GM15510 (cell line): ENCODE data around the gene MBIP.

Experiments
- POLR2A ChIP-seq: IDR thresholded peaks from 3 replicates; pipeline ENCODE4 v1.6.1; 2011; ENCODE audit warnings: borderline replicate concordance; ENCODE audit not compliant: insufficient read length; ENCODE audit errors: extremely low read depth

The MBIP gene

GRCh38 chr14:36319899-36320199, 588 bp downstream of the MBIP start:
- no peak for TF ChIP-seq POLR2A

GRCh38 chr14:36317650-36318049, 2.8 kb downstream of the MBIP start:
- TF ChIP-seq POLR2A, result no peak

DNA sequence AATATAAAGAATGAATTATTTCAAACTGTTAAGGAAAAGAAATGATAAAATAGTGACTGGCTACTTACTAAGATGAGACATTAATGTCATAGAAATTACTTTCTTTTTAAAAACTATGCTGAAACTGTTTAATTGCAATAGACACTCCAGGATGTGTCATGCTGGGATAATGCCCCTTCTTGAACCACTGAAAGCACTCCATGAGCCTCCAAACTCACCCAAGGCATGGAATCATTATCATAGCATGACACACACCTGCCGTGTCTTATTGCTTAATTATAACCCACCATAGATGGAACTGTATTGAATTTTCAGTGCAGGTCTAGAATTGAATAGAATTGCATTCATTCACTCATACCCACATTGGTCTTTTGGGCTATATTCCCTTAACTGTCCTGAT, 4.3 kb downstream of the MBIP start:
- no peak for TF ChIP-seq POLR2A

DNA sequence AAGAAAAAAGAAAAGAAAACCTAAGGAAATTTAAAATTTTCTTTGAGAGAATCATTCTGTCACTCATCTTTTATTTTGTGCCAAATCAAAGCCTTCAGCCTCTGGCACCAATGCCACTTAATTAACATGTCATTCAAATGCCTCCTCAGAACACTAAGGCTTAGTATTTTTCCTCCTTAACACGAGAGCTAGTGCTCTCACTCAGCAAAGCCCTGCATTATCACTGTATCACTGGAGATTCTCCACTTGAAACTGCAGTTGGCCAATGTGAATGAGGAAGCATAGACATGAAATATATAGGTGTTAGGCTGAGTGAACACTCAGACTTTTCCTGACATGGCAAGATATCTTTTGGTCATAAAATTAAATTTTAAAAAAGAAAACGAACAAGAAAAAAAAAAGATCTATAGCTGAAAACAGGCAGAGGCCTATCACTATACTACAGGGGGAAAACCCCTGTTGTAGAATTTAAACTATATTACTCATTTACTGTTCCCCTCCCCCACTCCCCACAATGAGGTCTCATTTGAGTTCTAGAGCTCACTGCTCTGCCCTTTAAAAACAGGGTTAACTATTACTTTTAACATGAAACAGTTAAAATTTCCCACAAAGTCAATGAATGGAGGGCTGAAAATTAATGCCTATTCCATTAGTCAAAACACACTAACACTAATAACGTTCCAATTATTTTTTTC, 5.1 kb downstream of the MBIP start:
- TF ChIP-seq POLR2A, result no peak

DNA sequence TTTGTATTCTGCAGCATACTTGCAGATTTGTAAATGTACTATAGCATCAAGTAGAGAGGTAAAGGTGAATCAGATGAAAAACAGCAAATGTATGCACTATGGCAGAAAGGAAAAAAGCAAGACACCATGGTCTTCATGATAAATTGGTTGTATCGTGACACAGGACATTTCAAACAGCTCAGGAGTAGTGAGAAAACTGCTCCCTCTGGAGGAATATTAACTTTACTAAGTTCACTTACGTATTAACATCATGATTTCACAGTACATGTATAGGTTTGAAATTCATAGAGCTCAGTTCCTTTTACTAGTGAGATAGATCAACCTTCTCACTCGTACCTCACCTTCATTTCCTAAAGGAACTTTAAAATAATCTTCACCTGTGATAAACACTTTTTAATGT, 6.5 kb downstream of the MBIP start:
- TF ChIP-seq POLR2A, result no peak

DNA sequence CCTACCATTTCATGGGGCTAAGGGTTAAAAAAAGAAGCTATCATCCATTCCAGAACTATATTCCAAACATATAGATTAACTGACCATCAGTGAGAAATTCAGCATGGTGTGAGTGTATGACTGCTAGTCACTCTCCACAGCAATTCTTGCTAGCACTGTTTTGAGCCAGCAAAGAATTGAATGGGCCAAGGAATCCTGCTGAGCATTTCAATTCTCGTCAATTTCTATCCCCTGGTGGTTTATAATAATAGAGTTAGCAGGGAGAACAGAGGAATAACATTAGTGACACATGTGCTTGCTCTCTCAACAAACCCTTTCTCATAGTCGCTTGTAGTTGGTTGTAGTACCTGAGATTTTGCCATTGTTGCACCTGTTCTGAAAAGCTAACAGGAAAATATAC, 7.2 kb downstream of the MBIP start:
- no peak for TF ChIP-seq POLR2A

- TF ChIP-seq POLR2A, result no peak
Observed at GRCh38 chr14:36306836-36307235, 13.6 kb downstream of the MBIP start.

DNA sequence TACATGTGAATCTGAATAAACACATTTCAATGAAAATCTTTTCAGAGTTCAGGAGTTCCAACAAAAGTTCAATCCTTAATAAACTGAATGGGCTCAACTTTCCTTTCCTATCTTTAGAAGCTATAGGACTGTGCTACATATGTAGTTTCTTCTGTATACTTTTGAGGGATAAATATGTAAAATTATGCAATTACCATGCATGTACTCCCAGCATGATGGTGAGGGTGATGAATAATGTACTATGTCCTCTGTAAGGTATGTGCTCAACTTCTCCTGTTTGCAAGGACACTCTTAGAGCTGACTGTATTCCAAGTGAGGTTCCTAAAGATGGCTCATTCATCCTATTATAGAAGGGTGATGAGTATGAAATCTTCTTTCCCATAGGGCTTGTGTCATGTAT, 15.5 kb downstream of the MBIP start:
- no peak for TF ChIP-seq POLR2A

GRCh38 chr14:36303960-36304359, 16.5 kb downstream of the MBIP start:
- no peak for TF ChIP-seq POLR2A

DNA sequence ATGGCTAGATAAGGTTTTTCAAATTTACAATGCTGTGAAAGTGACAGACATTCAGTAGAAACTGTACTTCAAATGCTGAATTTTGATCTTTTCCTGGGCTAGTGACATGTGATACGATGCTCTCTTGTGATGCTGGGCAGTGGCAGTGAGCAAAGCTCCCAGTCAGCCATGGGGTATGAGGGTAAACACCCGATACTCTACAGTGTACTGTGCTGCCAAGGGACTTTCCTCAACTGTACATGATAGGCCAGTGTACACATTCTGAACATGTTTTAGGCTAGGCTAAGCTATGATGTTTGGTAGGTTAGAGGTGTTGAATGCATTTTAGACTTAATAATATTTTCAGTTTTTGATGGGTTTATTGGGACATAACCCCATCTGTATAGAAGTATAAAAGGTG, 17.6 kb downstream of the MBIP start:
- TF ChIP-seq POLR2A, result no peak

- TF ChIP-seq POLR2A, result no peak
Observed at GRCh38 chr14:36301159-36301558, 19.3 kb downstream of the MBIP start.

GRCh38 chr14:36300337-36300736, 20.1 kb downstream of the MBIP start:
- no peak for TF ChIP-seq POLR2A

DNA sequence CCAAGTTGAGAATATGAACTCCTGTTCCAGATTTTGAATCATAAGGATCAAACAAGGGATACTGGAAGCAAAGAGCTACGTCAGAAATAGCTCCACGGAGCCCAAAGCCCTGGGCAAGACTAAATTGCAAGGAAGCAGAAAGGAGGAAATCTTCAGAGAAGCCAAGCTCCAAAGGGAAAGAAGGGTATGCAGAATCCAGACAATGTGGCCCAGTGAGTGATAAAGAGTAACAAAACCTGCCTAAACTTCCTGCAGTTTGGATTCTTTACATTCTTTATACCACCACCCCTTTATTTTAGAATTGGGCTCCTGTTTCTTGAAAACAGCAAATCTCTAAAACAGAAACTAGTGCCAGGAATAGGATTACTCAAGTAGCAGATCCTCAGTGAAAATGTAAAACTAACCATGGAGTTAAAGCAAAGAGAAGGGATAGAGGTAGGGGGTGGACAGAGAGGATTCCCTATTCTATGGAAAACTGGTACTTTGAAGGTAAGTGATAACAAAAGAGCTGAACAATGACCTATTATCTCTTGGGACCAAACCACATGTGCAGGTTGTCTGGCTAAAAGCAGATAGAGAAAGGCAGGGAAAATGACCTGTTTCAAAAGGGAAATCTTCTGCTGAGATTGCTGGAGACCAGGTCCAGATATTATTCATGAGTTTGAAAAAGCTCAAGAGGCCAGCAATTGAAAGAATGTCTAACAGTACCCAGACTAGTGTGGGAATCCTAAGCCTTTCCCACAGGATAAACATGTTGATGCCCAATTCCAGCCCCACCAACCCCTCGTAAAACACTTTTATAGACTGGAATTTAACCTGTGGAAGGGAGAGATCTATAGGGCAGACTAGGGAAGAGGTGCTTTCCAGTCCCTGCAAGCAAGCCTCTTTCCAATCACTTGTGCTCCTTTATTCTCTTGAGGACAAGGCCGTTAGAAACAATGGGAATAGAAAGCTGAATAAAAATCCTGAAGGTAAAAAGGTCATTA, 24.5 kb downstream of the MBIP start:
- no peak for TF ChIP-seq POLR2A

DNA sequence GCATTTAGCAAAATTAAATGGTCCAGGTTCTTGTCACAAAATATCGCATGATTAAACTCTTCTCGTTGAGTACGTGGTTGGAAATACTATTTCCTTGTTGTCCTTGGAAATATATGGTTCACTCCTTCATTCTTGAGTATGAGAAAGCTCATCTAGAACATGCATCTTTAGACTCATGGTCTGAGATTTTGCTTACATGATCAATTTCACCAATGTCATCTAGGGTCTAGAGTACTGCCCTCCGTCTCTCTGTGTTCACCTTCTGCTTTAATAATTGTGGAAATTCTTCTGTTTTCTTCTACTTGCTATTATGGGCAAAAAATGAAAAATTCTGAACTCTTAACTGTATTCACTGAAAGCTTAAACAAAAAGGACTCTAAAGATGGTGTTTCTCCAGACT, 25.9 kb downstream of the MBIP start:
- no peak for TF ChIP-seq POLR2A

DNA sequence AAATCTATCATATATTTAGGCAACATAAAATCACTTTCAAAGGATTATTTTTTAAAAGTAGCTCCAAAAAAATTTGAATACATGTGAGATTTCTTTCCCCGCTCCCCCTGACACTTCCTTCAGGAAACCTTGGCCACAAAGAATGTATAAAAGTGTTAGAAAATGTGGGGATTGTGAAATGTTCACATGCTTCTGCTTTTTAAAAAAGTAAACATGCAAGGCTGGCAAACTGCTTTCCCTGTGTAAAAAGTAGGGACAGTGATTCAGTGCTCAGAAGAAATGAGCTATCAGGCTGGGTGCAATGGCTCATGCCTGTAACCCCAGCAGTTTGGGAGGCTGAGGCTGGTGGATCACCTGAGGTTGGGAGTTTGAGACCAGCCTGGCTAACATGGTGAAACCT, 26.6 kb downstream of the MBIP start:
- TF ChIP-seq POLR2A, result no peak

GRCh38 chr14:36289954-36290353, 30.5 kb downstream of the MBIP start:
- no peak for TF ChIP-seq POLR2A

- TF ChIP-seq POLR2A, result no peak
Observed at GRCh38 chr14:36288496-36288895, 31.9 kb downstream of the MBIP start.

DNA sequence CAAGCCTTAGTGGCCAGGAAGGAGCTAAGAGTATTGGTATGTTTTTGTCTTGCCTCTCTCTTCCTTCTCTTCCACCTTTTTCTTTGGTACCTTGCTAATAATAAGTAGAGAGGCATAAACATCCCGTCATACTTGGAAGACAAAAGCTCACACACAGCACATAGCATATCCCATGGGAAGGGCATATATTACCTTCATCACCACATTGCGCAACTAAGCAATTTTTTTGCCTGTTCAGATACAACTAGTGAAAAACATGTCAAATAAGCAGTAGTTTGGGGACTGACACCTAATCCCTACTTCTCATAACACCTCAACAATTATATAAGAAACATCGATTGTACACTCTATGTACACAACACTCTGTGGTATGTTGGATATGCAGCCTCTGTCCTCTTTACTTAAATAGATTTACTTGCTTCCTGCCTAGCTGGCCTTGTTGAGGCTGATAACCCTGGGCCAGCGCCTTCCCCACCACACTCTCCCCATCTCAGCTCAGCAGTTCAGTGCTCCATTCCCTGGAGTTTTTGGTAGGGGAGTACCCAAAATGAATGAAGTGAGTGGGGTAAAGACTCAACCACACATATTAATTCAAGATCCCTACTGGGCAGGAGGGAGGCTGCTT, 35.4 kb downstream of the MBIP start:
- no peak for TF ChIP-seq POLR2A
